HG03432 (cell line): ENCODE results near the gene PPCDC.

ENCODE experiments used
- ATAC-seq: cut with Tn5 transposase; IDR thresholded peaks from one replicate; pipeline ENCODE4 v1.9.1; 2021; ENCODE audit warnings: mild to moderate bottlenecking, moderate library complexity; ENCODE audit not compliant: unreplicated experiment

Gene PPCDC

DNA sequence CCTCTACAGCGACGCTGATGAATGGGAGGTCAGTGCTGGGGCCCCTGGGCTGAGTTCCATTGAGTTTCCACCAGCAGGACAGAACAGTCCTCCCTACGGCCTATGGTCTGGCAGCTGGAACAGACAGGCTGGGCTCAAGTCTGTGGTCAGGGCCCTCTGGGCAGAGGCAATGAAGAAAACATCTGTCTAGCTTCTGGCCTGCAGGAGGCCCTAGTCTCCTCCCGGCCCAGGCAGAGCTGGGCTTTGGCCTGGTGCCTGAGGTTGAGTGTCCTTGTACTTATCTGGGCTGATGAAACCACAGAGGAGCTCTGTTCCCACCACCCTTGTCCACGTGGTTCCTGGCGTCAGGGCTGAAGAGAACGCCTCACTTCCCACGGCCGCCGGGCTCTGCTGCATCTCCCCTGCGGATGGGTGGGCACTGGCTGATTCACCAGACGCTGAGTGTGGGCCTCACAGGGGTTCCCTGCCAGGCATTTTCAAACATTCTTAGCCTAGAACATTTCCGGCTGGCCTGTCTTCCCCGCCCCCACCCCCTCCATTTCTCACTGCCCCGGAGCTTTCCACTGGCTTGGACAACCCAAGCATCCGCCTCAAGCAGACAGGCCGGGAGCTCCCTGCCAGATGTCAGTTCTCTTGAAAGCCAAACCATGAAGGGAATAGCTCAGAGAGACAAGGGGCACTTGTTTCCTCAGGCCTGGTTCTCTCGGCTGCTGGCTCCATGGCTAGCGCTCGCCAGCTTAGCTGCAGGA, 20.3 kb downstream of the PPCDC start:
- peak; percentile 26 for ATAC-seq

DNA sequence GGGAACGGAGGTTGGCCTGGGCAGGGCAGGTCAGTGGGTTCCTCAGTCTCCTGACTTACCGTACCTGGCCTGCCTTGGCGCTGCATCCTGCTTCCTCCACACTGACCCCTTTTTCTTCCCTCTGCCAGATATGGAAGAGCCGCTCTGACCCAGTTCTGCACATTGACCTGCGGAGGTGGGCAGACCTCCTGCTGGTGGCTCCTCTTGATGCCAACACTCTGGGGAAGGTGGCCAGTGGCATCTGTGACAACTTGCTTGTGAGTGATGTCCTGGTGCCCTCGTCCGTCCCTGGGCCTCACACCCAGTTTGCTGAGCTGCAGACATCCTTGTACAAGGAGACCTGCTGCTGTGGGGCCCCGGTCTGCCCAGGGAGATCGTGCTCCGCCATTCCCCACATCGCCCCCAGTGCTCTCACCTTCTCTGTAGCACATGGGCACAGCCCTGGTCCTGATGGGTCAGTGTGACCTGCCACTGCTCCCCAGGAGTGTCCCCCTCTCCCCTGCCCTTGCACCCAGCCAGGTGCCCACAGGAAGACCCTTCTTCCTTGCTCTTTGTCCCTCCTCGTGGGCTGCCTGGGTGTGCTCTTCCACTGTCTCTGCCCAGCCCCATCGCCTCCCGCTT, 21.0 kb downstream of the PPCDC start:
- ATAC-seq: no peak

DNA sequence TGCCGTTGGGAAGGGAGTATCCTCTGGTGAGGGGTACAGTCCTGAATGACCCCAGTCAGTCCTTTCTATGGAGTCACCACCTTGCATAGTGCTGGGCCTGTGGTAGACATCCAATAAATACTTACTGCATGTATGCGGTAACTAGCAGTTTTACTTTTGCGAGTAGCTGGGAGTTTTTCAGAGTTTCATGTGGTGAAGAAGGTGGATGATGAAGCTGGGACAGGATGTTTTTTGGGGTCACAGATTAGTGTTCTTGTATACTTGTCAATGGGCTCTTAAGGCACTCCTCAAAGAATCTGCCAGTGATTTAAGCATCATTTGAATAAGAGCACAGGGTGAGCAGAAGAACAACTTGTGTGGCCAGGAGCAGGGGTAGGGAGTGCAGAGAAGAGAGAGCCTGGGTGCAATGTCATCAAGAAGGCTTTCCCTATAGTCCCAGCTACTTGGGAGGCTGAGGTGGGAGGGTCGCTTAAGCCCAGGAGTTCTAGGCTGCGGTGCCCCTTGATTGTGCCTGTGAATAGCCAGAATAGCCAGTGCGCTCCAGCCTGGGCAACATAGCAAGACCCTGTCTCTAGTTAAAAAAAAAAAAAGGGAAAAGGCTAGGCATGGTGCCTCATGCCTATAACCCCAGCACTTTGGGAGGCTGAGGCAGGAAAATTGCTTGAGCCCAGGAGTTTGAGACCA, 22.1 kb downstream of the PPCDC start:
- ATAC-seq: no peak

DNA sequence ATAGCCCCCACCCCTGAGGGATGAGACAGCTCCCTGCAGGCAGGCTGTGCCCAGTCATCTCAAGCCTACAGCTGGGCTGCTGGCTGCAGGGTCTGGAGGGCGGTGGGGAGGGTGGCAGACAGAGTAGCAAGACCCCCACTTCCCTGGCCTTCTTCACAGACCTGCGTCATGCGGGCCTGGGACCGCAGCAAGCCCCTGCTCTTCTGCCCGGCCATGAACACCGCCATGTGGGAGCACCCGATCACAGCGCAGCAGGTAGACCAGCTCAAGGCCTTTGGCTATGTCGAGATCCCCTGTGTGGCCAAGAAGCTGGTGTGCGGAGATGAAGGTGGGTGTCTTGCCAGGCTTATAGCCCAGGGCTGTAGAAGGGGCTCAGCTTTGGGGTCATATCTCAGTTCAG, 25.0 kb downstream of the PPCDC start:
- no peak for ATAC-seq

DNA sequence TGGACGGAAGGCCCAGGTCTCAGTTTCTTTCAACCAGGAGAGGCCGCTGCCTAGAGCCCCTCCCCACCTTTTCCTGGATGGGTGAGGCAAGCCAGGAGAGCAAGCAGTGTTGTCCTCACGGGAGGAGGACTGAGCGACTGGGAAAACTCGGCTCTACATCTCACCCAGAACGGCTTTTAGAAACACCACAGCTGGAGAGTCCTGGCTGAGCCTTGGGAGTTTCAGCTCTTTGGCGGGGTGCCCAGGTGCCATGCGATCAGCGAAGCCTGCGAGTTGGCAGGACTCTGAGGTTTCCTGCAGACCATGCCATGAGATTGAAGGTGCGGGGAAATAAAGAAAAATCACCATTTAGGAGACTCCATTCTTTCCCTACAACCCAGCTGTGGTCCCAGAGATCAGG, 26.0 kb downstream of the PPCDC start:
- ATAC-seq: no peak

DNA sequence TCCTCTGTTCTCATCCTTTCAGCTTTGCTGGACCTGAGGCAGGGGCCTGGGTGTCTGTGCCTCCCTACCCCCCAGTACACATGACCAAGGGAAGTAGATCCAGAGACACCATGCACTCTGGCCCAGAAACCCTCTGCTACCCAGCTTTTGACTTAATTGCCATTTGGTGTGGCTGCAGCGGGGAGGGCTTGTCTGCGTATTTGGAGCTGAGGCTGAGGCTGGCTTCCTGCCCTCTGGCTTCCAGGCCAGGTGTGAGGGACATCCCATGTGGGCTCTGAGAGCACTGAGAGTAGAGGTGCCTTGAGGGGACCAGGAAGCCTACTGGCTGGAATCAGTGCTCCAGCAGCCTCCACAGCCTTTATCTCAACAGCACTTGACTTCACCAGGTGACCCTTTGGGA, 26.9 kb downstream of the PPCDC start:
- no peak for ATAC-seq

DNA sequence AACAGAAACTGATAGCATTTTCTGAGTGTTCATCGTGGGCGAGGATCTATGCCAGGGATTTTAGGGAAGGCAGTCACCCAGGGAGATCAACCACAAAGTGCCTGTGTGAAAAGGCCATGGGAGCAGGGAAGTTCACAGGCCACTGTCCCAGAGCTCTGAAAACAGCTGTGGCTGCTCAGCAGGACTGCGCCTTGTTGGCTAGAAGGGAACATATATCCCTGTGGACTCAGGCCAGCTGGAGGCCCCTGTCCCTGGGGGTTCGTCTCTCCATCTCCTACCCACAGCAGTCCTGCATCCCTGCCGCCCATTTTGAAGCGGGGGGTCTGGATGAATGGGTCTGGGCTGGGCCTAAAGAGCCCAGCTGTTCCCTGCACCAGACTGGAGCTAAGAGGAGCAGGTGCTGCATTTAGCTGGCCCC, 27.8 kb downstream of the PPCDC start:
- ATAC-seq: no peak

DNA sequence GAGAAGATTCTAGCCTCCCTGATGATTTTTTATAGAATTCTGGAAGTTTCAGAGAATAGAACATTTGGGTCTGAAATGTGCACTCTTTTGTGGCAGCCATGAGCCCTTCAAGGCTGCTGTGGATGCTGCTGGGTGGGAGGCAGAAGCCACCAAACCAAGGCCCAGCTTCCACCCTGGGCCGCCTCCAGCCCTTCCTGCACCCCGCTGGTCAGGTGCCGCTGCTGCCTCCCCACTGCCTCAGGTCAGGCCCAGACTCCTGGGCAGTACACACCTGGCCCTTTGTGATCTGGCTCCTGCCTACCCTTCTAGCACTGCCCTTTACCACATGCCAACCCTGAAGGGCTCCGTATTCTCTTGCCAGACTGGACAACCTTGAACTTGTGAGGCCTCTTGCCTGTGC, 28.3 kb downstream of the PPCDC start:
- no peak for ATAC-seq

DNA sequence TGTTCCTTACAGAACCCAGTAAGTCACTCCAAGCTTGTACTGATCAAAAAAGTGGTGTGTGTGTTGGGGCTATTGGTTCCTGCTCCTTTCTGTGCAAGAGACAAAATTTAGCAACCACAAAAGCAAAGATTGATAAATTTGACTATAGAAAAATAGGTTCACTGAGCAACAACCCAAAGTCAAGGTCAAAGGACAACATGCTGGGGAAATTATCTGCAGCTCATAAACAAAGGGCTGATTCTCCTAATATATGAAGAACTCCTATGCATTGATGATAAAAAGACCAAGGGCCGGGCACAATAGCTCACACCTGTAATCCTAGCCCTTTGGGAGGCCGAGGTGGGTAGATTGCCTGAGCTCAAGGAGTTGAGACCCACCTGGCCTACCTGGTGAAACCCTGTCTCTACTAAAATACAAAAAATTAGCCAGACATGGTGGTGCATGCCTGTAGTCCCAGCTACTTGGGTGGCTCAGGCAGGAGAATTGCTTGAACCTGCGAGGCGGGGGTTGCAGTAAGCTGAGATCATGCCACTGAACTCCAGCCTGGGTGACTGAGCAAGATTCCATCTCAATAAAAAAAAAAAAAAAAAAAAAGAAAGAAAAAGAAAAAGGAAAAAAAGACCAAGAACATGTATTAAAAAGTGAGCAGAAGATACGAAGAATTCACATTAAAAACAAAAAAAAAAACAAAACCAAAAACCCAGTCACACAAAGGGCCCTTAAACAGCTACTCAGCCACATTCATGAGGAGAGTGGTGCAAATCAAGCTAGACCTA, 29.8 kb downstream of the PPCDC start:
- ATAC-seq: no peak

DNA sequence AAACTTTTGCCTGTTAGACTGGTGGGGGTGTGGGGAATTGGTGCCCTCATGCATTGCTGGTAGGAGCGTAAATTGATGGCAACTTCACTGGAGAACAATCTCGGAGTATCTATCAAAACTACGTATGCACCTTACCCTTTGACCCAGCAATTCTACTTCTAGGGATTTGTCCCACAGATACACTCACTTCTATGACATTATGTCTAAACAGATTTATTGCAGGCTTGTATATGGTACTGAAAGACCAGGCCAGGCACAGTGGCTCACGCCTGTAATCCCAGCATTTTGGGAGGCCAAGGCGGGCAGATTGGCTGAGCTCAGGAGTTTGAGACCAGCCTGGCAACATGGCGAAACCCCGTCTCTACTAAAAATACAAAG, 30.3 kb downstream of the PPCDC start:
- no peak for ATAC-seq

DNA sequence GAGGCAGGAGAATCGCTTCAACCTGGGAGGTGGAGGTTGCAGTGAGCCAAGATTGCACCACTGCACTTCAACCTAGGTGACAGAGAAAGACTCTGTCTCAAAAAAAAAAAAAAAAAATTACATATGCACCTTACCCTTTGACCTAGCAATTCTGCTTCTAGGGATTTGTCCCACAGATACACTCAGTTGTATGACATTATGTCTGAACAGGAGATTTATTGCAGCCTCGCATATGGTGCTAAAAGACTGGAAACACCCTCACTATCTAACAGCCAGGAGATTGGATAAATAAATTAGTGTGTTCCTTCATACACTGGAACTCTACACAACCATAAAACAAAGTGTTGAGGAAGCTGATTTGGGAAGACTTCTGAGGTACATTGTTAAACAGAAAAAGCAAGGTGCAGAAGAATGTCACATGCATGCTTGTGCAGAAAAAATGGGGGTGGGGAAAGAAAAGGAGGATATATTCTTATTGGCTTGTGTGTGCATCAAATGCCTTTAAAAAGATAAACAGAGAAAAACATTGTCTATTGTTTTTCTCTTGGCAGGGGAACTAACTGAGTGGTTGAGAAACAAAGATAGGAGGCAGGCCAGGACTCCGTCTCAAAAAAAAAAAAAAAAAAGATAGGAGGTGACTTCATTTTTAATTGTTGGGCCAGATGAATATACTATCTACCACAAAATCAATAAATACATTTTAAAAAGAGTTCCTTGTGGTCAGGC, 30.9 kb downstream of the PPCDC start:
- no peak for ATAC-seq

DNA sequence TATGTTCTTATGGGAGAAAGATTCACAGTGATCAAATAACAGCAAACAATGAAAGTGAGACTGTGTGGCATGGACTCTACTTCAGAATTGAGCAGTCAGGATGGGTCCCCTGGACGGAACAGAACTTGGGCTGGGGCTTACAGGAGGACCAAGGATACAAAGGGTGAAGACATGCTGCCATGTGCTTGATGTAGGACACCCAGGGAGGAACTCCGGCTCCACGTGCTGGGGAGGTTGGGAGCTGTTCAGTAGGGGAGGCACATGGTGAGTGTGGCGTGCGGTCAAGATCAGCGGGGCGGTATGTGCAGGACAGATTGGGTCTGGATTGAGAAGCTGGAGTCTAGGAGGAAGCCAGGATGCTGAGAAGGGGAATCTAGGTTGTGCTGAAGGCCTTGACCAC, 32.6 kb downstream of the PPCDC start:
- ATAC-seq: no peak

DNA sequence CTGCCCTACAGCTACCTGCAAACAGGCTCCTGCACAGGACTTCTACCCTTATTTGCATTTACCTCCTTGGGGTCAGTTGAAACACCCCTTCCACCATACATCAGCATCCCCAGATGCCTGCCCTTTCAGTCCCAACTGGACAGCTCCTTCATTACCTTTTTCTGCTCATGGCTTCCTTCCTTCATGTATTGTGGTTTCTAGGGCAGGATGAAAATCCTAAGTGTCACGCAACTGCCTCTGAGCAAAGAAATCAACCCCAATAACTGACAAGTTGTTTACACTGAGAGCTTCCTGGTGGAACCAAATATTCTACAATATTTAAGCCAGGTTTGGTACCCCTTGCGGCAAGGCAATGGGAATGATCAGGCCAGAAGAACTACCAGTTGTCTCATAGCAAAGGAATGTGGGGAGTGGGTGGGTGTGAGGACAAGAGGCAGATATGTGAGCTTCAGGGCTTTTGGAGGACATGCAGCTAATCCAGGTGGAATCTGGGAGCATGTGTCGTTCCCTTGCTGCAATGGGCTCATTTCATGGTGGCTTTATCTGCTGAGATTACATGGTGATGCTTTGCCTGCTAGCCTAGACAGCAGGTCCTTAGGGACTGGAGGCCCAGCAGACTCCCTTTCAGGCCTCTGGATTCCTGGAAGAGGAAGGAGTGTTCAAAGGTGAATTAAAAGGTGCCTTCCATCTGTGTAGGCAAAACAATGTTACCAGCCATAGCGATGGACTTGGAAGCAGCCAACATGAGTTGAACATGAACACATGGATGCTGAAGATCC, 34.9 kb downstream of the PPCDC start:
- no peak for ATAC-seq

DNA sequence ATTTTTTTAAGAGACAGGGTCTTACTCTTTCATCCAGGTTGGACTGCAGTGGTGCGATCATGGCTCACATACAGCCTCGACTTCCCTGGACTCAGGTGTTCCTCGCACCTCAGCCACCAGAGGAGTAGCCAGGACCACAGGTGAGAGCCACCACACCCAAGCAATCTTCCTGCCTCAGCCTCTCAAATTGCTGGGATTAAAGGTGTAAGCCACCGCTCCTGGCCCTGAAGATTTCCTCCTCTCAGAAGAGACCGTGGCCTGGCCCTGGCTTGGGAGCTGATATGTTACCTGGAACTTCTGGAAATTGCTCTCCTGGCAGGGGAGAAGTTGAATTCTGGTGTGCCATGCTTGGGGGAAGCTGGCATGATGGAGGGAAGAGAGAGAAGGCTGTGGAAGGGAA, 36.2 kb downstream of the PPCDC start:
- no peak for ATAC-seq

DNA sequence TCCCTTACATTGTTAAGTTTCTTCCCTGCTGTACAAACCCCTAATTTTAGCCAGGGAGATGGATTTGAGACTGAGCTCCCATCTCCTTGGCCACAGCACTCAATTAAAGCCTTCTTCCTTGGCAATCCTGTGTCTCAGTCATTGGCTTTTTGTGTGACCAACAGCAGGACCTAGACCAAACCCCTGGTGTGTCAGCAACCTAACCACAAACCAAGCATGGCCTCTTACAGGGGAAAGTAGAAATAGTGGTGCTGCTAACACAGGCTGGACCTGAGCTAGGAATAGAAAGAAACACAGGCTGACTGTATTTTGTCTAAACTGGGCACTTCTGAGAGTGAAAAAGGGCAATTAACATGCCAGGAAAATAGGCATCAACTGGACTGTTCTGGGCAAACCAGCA, 37.9 kb downstream of the PPCDC start:
- ATAC-seq: no peak

DNA sequence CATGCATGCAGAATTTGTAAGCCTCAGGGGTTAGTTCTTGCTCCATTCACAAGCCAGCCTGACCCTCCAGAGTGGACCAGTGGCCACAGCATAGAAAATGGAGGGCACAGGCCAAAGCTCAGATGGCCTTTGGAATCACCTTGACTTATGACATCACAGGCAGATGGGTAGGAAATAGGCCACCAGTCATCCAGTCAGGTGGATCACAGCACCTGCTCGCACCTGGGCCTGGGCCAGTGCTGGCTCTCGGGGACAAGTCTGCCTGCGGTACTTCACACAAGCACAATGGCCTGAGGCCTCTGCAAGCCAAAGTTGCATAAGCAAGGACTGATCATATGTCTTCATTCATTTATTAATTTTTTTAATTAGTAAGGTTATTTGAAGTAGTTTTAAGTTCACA, 39.3 kb downstream of the PPCDC start:
- no peak for ATAC-seq

DNA sequence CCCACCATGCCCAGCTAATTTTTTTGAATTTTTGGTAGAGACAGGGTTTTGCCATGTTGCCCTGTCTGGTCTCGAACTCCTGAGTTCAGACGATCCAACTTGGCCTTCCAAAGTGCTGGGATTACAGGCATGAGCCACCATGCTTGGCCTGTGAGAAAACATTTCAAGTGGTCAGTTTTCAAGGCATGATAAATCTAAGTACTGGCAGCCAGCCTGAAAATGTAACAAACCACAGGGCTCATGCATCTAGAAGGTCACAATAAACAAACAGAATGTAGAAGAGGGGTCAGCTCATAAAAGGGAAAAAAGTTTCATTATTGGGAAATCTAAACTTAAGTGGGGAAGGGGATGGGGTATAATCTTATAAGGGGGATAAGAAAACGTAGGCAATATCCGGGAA, 39.9 kb downstream of the PPCDC start:
- no peak for ATAC-seq

DNA sequence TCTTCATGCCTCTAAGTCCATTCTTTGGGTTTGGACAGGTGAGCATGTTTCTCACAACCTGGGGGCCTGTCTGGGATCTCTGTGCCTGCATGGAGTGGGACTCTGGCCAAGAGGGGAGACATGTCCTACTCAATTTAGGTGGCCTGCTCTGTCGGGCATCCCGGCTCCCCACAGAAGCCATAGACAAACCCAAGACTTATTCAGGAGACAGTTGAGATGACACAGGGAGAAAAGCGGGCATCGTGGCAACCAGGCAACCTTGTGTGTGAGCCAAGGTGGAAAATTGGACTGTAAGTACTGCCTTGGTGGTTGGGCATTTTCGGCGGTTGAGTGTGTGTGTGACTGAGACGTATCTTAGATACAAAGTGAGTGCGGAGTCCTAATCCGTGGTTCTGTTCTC, 40.5 kb downstream of the PPCDC start:
- no peak for ATAC-seq

DNA sequence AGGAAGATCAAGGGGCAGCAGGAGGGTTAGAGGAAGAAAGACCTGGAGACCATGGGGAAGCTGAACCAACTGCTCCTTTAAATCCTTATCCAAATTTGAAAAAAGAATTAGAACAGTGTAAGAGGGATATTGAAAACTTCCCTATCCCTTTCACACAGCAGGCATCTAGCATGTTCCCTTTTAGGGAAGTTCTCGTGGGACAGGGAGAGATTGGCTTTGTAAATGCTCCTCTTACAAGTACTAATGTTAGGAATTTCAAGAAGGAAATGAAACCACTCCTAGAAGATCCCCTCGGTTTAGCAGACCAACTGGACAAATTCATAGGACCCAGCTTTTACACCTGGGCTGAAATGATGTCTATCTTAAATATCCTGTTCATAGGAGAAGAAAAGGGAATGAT, 41.5 kb downstream of the PPCDC start:
- no peak for ATAC-seq

DNA sequence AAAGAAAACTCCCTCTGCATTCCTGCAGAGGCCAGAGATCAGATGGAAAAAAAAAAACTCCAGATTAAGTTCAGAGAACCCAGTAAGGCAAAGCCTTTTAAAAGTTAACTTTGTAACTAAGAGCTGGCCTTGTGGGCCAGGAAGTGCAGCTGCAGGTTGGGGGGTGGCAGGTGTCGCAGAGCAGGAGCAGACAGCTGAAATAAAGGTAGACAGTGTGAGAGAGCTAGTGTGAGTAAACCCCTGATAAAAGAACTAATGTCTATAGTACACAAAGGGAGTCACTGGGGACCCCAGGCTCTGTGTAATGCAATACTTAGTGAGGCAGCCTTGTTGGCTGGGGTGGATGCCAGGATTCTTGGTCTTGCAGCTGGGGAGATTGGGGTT, 42.1 kb downstream of the PPCDC start:
- ATAC-seq: no peak
